HepG2 (cell line): ENCODE results near the gene ART4. TPM values are rescaled to one million over a fixed set of nuclear protein-coding genes. Genes with fewer than 3 reads are reported as not detected.

ENCODE experiments used
- ATAC-seq: fragments of 200-7000 bp; cut with Tn5 transposase; 3 replicates; pipeline ENCODE4 v1.9.1; 2020; ENCODE audit warnings: mild to moderate bottlenecking, moderate library complexity
- BruUV-seq: library from RNA; stranded (reverse); fragments of 400-500 nt; replicated peaks from 2 replicates; lab custom pipeline; 2021; lab: Mats Ljungman, UMichigan
- CTCF ChIA-PET: fragments of 300-600 bp; formaldehyde crosslinking; extraction: SDS; loops from one replicate; lab custom pipeline; 2021; ENCODE audit warnings: low total read pairs, inconsistent platforms, low intra/inter-chr PET ratio; lab: Yijun Ruan, JAX
- POLR2A ChIA-PET: fragments of 350-600 bp; sonication (Branson Sonifier 250); formaldehyde crosslinking; loops from one replicate; lab custom pipeline; 2020; ENCODE audit warnings: antibody characterized with exemption, inconsistent platforms; lab: Yijun Ruan, JAX
- DNase-seq: peaks from one replicate; pipeline ENCODE4 v3.0.0-alpha.2; 2015; ENCODE audit warnings: low spot score
- FAIRE-seq: peaks from 3 replicates; lab custom pipeline; 2011; peaks lifted over from hg19 to GRCh38; lab: Jason Lieb, UNC
- H2AFZ ChIP-seq: one replicate; pipeline ENCODE4 v1.6.1; 2011; ENCODE audit warnings: low read length, inconsistent platforms
- H3K27ac ChIP-seq: fragments of 300-600 bp; 3 replicates; pipeline ENCODE4 v1.8.0; 2011; ENCODE audit warnings: mixed run types, mild to moderate bottlenecking, mixed read lengths, low read length, inconsistent platforms; ENCODE audit not compliant: insufficient read depth; ENCODE audit errors: extremely low read length
- H3K27me3 ChIP-seq, 2 experiments: fragments of 200-600 bp in 1 of 2; 2 replicates in 1 of 2; 3 replicates in 1 of 2; pipeline versions ENCODE4 v1.6.0 to v1.8.0; 2011; ENCODE audit warnings: low read length in 2 of 2, mild to moderate bottlenecking in 2 of 2, moderate library complexity in 2 of 2, inconsistent platforms in 1 of 2; ENCODE audit not compliant: insufficient read depth in 2 of 2, control insufficient read depth in 1 of 2
- H3K36me3 ChIP-seq, 2 experiments: fragments of 200-600 bp in 1 of 2; replicated peaks in 1 of 2; 2 replicates in 1 of 2; 3 replicates in 1 of 2; pipeline versions ENCODE4 v1.5.1 to v1.8.0; 2011; ENCODE audit warnings: low read length in 2 of 2, inconsistent platforms in 1 of 2; ENCODE audit not compliant: insufficient read depth in 2 of 2, control insufficient read depth in 1 of 2
- H3K4me1 ChIP-seq: 2 replicates; pipeline ENCODE4 v1.5.1; 2012; ENCODE audit warnings: low read length, inconsistent platforms; ENCODE audit not compliant: insufficient read depth
- H3K4me2 ChIP-seq: 2 replicates; pipeline ENCODE4 v1.6.0; 2011; ENCODE audit warnings: low read depth, low read length, inconsistent platforms
- H3K4me3 ChIP-seq, 3 experiments: fragments of 200-600 bp in 1 of 3; sonication (generic), shearing (Covaris generic) in 1 of 3; replicated peaks in 1 of 3; 2 replicates each; pipeline ENCODE4 v1.5.1; 2011 to 2016; ENCODE audit warnings: low read length in 3 of 3, inconsistent platforms in 2 of 3, low read depth in 2 of 3, mild to moderate bottlenecking in 2 of 3, control low read depth in 1 of 3, mixed read lengths in 1 of 3; ENCODE audit not compliant: insufficient read depth in 1 of 3
- H3K79me2 ChIP-seq: one replicate; pipeline ENCODE4 v1.6.1; 2011; ENCODE audit warnings: low read length, inconsistent platforms; ENCODE audit not compliant: insufficient read depth
- H3K9ac ChIP-seq: 2 replicates; pipeline ENCODE4 v1.6.0; 2011; ENCODE audit warnings: mild to moderate bottlenecking, low read depth, low read length, inconsistent platforms; ENCODE audit not compliant: insufficient read depth
- H3K9me3 ChIP-seq: 2 replicates; pipeline ENCODE4 v1.5.1; 2012; ENCODE audit warnings: mild to moderate bottlenecking, low read length
- H4K20me1 ChIP-seq: 2 replicates; pipeline ENCODE4 v1.6.0; 2011; ENCODE audit warnings: inconsistent platforms, mild to moderate bottlenecking, low read length, moderate library complexity; ENCODE audit not compliant: insufficient read depth
- BRF2 ChIP-seq: sonication (generic); formaldehyde crosslinking; IDR thresholded peaks from 2 replicates; pipeline ENCODE4 v1.8.1; 2022; ENCODE audit warnings: mild to moderate bottlenecking, missing genetic modification reagents
- CBFB ChIP-seq: sonication (generic); formaldehyde crosslinking; IDR thresholded peaks from 2 replicates; pipeline ENCODE4 v1.4.0; 2020; ENCODE audit warnings: missing genetic modification reagents
- CHCHD3 ChIP-seq: sonication (generic); formaldehyde crosslinking; IDR thresholded peaks from 2 replicates; pipeline ENCODE4 v1.8.0; 2022; ENCODE audit warnings: mild to moderate bottlenecking, missing genetic modification reagents, moderate library complexity
- ERF ChIP-seq: IDR thresholded peaks from 2 replicates; pipeline ENCODE4 v1.6.1; 2018; ENCODE audit warnings: missing biosample characterization, missing genetic modification reagents
- GZF1 ChIP-seq: sonication (generic); formaldehyde crosslinking; IDR thresholded peaks from 2 replicates; pipeline ENCODE4 v1.5.1; 2020; ENCODE audit warnings: mild to moderate bottlenecking, missing genetic modification reagents
- MED1 ChIP-seq: sonication (generic); formaldehyde crosslinking; IDR thresholded peaks from 2 replicates; pipeline ENCODE4 v1.4.0; 2020; ENCODE audit warnings: missing genetic modification reagents
- MZF1 ChIP-seq: sonication (generic); formaldehyde crosslinking; IDR thresholded peaks from 2 replicates; pipeline ENCODE4 v1.8.1; 2023; ENCODE audit warnings: mild to moderate bottlenecking, missing genetic modification reagents, borderline replicate concordance
- NFE2L1 ChIP-seq: sonication (generic); formaldehyde crosslinking; IDR thresholded peaks from 2 replicates; pipeline ENCODE4 v1.4.0; 2020; ENCODE audit warnings: missing genetic modification reagents, mild to moderate bottlenecking, borderline replicate concordance
- SMAD9 ChIP-seq: sonication (generic); formaldehyde crosslinking; IDR thresholded peaks from 2 replicates; pipeline ENCODE4 v1.5.1; 2020; ENCODE audit warnings: mild to moderate bottlenecking, missing genetic modification reagents
- SOX6 ChIP-seq, 2 experiments: fragments of 450-650 bp in 1 of 2; sonication (generic) in 1 of 2; formaldehyde crosslinking in 1 of 2; IDR thresholded peaks; 2 replicates each; pipeline versions ENCODE4 v1.4.0 to v1.6.1; 2017 to 2020; ENCODE audit warnings: antibody characterized with exemption in 1 of 2, mild to moderate bottlenecking in 1 of 2, missing genetic modification reagents in 1 of 2
- STAG1 ChIP-seq: sonication (generic); formaldehyde crosslinking; IDR thresholded peaks from 2 replicates; pipeline ENCODE4 v1.4.0; 2020; ENCODE audit warnings: missing genetic modification reagents
- ZBTB34 ChIP-seq: sonication (generic); formaldehyde crosslinking; IDR thresholded peaks from 2 replicates; pipeline ENCODE4 v1.8.0; 2022; ENCODE audit warnings: mild to moderate bottlenecking, missing genetic modification reagents
- ZBTB39 ChIP-seq: sonication (generic); formaldehyde crosslinking; IDR thresholded peaks from 2 replicates; pipeline ENCODE4 v1.5.0; 2020; ENCODE audit warnings: missing genetic modification reagents
- ZFYVE20 ChIP-seq: sonication (generic); formaldehyde crosslinking; IDR thresholded peaks from 2 replicates; pipeline ENCODE4 v1.8.0; 2023; ENCODE audit warnings: low read depth, mild to moderate bottlenecking, moderate library complexity, missing genetic modification reagents, borderline replicate concordance
- ZNF12 ChIP-seq: sonication (generic); formaldehyde crosslinking; IDR thresholded peaks from 2 replicates; pipeline ENCODE4 v1.5.0; 2020; ENCODE audit warnings: missing genetic modification reagents
- ZNF768 ChIP-seq: sonication (generic); formaldehyde crosslinking; IDR thresholded peaks from 2 replicates; pipeline ENCODE4 v1.4.0; 2020; ENCODE audit warnings: missing genetic modification reagents
- ZNF780A ChIP-seq: sonication (generic); formaldehyde crosslinking; IDR thresholded peaks from 2 replicates; pipeline ENCODE4 v1.8.0; 2022; ENCODE audit warnings: mild to moderate bottlenecking, missing genetic modification reagents, moderate library complexity
- ZSCAN29 ChIP-seq: sonication (generic); formaldehyde crosslinking; conservative IDR thresholded peaks from 2 replicates; pipeline ENCODE4 v1.4.0; 2020; ENCODE audit warnings: mild to moderate bottlenecking, missing genetic modification reagents
- WGBS: methylation state at CpG from one replicate; pipeline ENCODE4 v1.1.6; 2017; ENCODE audit warnings: low lambda C conversion rate; 5-methylcytosine and 5-hydroxymethylcytosine counted together
- in situ Hi-C: cut with HindIII; loops from 2 replicates; pipeline ENCODE4 v1.10.0; 2017; ENCODE audit warnings: low pct_unique_long_range_greater_than_20kb; ENCODE audit not compliant: extremely low pct_ligation_motif_present
- intact Hi-C: fragments of 100-400 bp; cut with micrococcal nuclease; formaldehyde crosslinking; loops from one replicate; pipeline ENCODE4 v1.10.0; 2022; ENCODE audit not compliant: unreplicated experiment
- polyA plus RNA-seq, 8 experiments: library from polyadenylated mRNA; depleted of rRNA in 3 of 8; stranded (reverse) in 7 of 8; unstranded in 1 of 8; fragments of >200 nt; fragmentation: Illumina TruSeq in 4 of 8; extraction: Trizol in 4 of 8; gene quantifications; 2 replicates each; pipeline versions ENCODE4 v1.2.1 to v1.2.3, GENCODE V29; 2011 to 2016; ENCODE audit warnings: low read depth in 4 of 8, missing spikeins in 1 of 8, mixed read lengths in 1 of 8; ENCODE audit not compliant: insufficient read depth in 1 of 8
- total RNA-seq, 5 experiments: library from RNA; depleted of rRNA; stranded (reverse); fragments of >200 nt; fragmentation: Illumina TruSeq; extraction: Trizol; gene quantifications; 2 replicates each; pipeline ENCODE4 v1.2.3, GENCODE V29; 2016; ENCODE audit warnings: low read depth in 1 of 5

Gene ART4
- total and polyA plus RNA-seq, 2 of the 13 experiments (the other 11 are each of a cell fraction or from before 2014, with no cell fraction given): 17.6 to 20.3 TPM

- intact Hi-C loops (no loop called here), in situ Hi-C loops (no loop called here)
- DNase-seq (no peak), ATAC-seq (no peak)
- Histone ChIP-seq H3K4me2 (no peak overlapping the region), H4K20me1 (no peaks in the 10 kb centered on the region), H3K4me3 (no peak overlapping the region), H3K9ac (no peak overlapping the region), H3K27me3 (no peaks in the 10 kb centered on the region), H3K9me3 (no peaks in the 10 kb centered on the region), H3K79me2 (no peaks in the 10 kb centered on the region), H3K36me3 (no peaks in the 10 kb centered on the region), H3K4me1 (no peaks in the 10 kb centered on the region), H3K27ac (no peak overlapping the region)
- CTCF ChIA-PET: no interaction called here
- 14% methylated on average over 8 of the region's 8 CpGs for WGBS
- no TSS peak for BruUV-seq
- POLR2A ChIA-PET: no interaction called here
- TF ChIP-seq SOX6 (IDR thresholded peaks at IDR 0.05) (no peak), SOX6 (CRISPR knock-in tag; IDR thresholded peaks at IDR 0.05) (no peak), ZSCAN29 (CRISPR knock-in tag) (no peak), CBFB (CRISPR knock-in tag) (no peak), NFE2L1 (CRISPR knock-in tag) (no peak), MZF1 (no peak), ZNF780A (CRISPR knock-in tag) (no peak), ZNF768 (CRISPR knock-in tag) (no peak), GZF1 (CRISPR knock-in tag) (no peak), MED1 (CRISPR knock-in tag) (no peak), STAG1 (CRISPR knock-in tag) (no peak), ZFYVE20 (CRISPR knock-in tag) (no peak), ZNF12 (CRISPR knock-in tag) (no peak), ZBTB34 (no peak), ZBTB39 (CRISPR knock-in tag) (no peak), ERF (no peak), SMAD9 (CRISPR knock-in tag) (no peak), CHCHD3 (no peak), BRF2 (CRISPR knock-in tag) (no peak)
- TF ChIP-seq, all 625 proteins: peak for 0
- no peak for FAIRE-seq
- H2AFZ ChIP-seq: no peak overlapping the region
These were observed 36.1 kb upstream of the ART4 start for GRCh38 chr12:14879222-14879933.
